ENCODE measurements around the gene PRPF19.
A peak's percentile ranks its signal among the peaks of the same experiment; 100 is the strongest.

PRPF19 gene

GRCh38 chr11:60933416-60934123 lies 27.2 kb upstream of the PRPF19 start:
- TF ChIP-seq POU2F2 (IDR thresholded peaks at IDR 0.05; ENCODE audit: low read depth, low read length), result no peak
- no peak for TF ChIP-seq SPI1 (IDR thresholded peaks at IDR 0.05; ENCODE audit: low read depth, low read length)
- TF ChIP-seq TAF1 (IDR thresholded peaks at IDR 0.05; ENCODE audit: low read depth, low read length), result no peak
- peak; percentile 39; the same call in 1 of the 2 replicates for TF ChIP-seq POLR2AphosphoS5 (IDR thresholded peaks at IDR 0.05; ENCODE audit: low read depth, low read length)
- TF ChIP-seq PAX5 (IDR thresholded peaks at IDR 0.05; ENCODE audit: insufficient read depth, low read length, severe bottlenecking), result no peak
- peak; percentile 23; the same call in 1 of the 2 replicates for TF ChIP-seq POLR2A (IDR thresholded peaks at IDR 0.05; ENCODE audit: low read depth, low read length)
- FAIRE-seq, result no peak
- no peak for DNase-seq (ENCODE audit: insufficient read length, low spot score)

- TF ChIP-seq POLR2A (IDR thresholded peaks at IDR 0.05; ENCODE audit: low read depth, low read length), result no peak; the same call in none of the 2 replicates
- peak; percentile 91 for TF ChIP-seq POU2F2 (IDR thresholded peaks at IDR 0.05; ENCODE audit: low read depth, low read length)
- no peak for TF ChIP-seq SPI1 (IDR thresholded peaks at IDR 0.05; ENCODE audit: low read depth, low read length)
- TF ChIP-seq POLR2AphosphoS5 (IDR thresholded peaks at IDR 0.05; ENCODE audit: low read depth, low read length), result no peak; the same call in 1 of the 2 replicates
- no peak for TF ChIP-seq TAF1 (IDR thresholded peaks at IDR 0.05; ENCODE audit: low read depth, low read length)
- TF ChIP-seq PAX5 (IDR thresholded peaks at IDR 0.05; ENCODE audit: insufficient read depth, low read length, severe bottlenecking), result no peak
- FAIRE-seq (peak; percentile 63), DNase-seq (ENCODE audit: insufficient read length, low spot score) (no peak)
Observed at GRCh38 chr11:60932605-60933356, 26.4 kb upstream of the PRPF19 start.

GRCh38 chr11:60931917-60932316 lies 25.5 kb upstream of the PRPF19 start:
- FAIRE-seq, result peak; percentile 66
- TF ChIP-seq POLR2AphosphoS5 (IDR thresholded peaks at IDR 0.05; ENCODE audit: low read depth, low read length) (peak; percentile 58; the same call in 1 of the 2 replicates), POLR2A (IDR thresholded peaks at IDR 0.05; ENCODE audit: low read depth, low read length) (no peak), TAF1 (IDR thresholded peaks at IDR 0.05; ENCODE audit: low read depth, low read length) (no peak), PAX5 (IDR thresholded peaks at IDR 0.05; ENCODE audit: insufficient read depth, low read length, severe bottlenecking) (no peak), POU2F2 (IDR thresholded peaks at IDR 0.05; ENCODE audit: low read depth, low read length) (no peak; the same call in 1 of the 2 replicates), SPI1 (IDR thresholded peaks at IDR 0.05; ENCODE audit: low read depth, low read length) (no peak)

GRCh38 chr11:60930394-60930793 lies 24.0 kb upstream of the PRPF19 start:
- FAIRE-seq (no peak), DNase-seq (ENCODE audit: insufficient read length, low spot score) (no peak)
- TF ChIP-seq POLR2A (IDR thresholded peaks at IDR 0.05; ENCODE audit: low read depth, low read length), result no peak; the same call in none of the 2 replicates
- peak; percentile 45; the same call in 1 of the 2 replicates for TF ChIP-seq POLR2AphosphoS5 (IDR thresholded peaks at IDR 0.05; ENCODE audit: low read depth, low read length)
- TF ChIP-seq POU2F2 (IDR thresholded peaks at IDR 0.05; ENCODE audit: low read depth, low read length), result no peak

More at GRCh38 chr11:60931917-60932316, 25.5 kb upstream of the PRPF19 start:
- no peak for DNase-seq (ENCODE audit: insufficient read length, low spot score)

GRCh38 chr11:60929764-60930163 lies 23.4 kb upstream of the PRPF19 start:
- DNase-seq (ENCODE audit: insufficient read length, low spot score) (no peak), FAIRE-seq (no peak)
- TF ChIP-seq PAX5 (IDR thresholded peaks at IDR 0.05; ENCODE audit: insufficient read depth, low read length, severe bottlenecking) (no peak), POLR2A (IDR thresholded peaks at IDR 0.05; ENCODE audit: low read depth, low read length) (no peak), TAF1 (IDR thresholded peaks at IDR 0.05; ENCODE audit: low read depth, low read length) (no peak), POLR2AphosphoS5 (IDR thresholded peaks at IDR 0.05; ENCODE audit: low read depth, low read length) (no peak), SPI1 (IDR thresholded peaks at IDR 0.05; ENCODE audit: low read depth, low read length) (no peak), POU2F2 (IDR thresholded peaks at IDR 0.05; ENCODE audit: low read depth, low read length) (no peak)

GRCh38 chr11:60928563-60929001 lies 22.2 kb upstream of the PRPF19 start:
- FAIRE-seq (no peak), DNase-seq (ENCODE audit: insufficient read length, low spot score) (no peak)
- no peak for TF ChIP-seq PAX5 (IDR thresholded peaks at IDR 0.05; ENCODE audit: insufficient read depth, low read length, severe bottlenecking)
- no peak for TF ChIP-seq TAF1 (IDR thresholded peaks at IDR 0.05; ENCODE audit: low read depth, low read length)
- TF ChIP-seq SPI1 (IDR thresholded peaks at IDR 0.05; ENCODE audit: low read depth, low read length), result no peak
- TF ChIP-seq POLR2AphosphoS5 (IDR thresholded peaks at IDR 0.05; ENCODE audit: low read depth, low read length), result no peak
- no peak for TF ChIP-seq POU2F2 (IDR thresholded peaks at IDR 0.05; ENCODE audit: low read depth, low read length)
- TF ChIP-seq POLR2A (IDR thresholded peaks at IDR 0.05; ENCODE audit: low read depth, low read length), result no peak

- no peak for FAIRE-seq
Observed at GRCh38 chr11:60927600-60927999, 21.2 kb upstream of the PRPF19 start.

GRCh38 chr11:60927061-60927592 lies 20.7 kb upstream of the PRPF19 start:
- no peak for TF ChIP-seq PAX5 (IDR thresholded peaks at IDR 0.05; ENCODE audit: insufficient read depth, low read length, severe bottlenecking)
- FAIRE-seq, result no peak
- no peak for DNase-seq (ENCODE audit: insufficient read length, low spot score)

More at GRCh38 chr11:60927600-60927999, 21.2 kb upstream of the PRPF19 start:
- DNase-seq (ENCODE audit: insufficient read length, low spot score), result no peak
- TF ChIP-seq SPI1 (IDR thresholded peaks at IDR 0.05; ENCODE audit: low read depth, low read length), result no peak
- TF ChIP-seq POU2F2 (IDR thresholded peaks at IDR 0.05; ENCODE audit: low read depth, low read length), result no peak
- TF ChIP-seq TAF1 (IDR thresholded peaks at IDR 0.05; ENCODE audit: low read depth, low read length), result no peak
- TF ChIP-seq POLR2A (IDR thresholded peaks at IDR 0.05; ENCODE audit: low read depth, low read length), result no peak
- no peak for TF ChIP-seq POLR2AphosphoS5 (IDR thresholded peaks at IDR 0.05; ENCODE audit: low read depth, low read length)
- no peak for TF ChIP-seq PAX5 (IDR thresholded peaks at IDR 0.05; ENCODE audit: insufficient read depth, low read length, severe bottlenecking)

GRCh38 chr11:60926500-60926899 lies 20.1 kb upstream of the PRPF19 start:
- TF ChIP-seq POU2F2 (IDR thresholded peaks at IDR 0.05; ENCODE audit: low read depth, low read length) (no peak), SPI1 (IDR thresholded peaks at IDR 0.05; ENCODE audit: low read depth, low read length) (no peak), POLR2AphosphoS5 (IDR thresholded peaks at IDR 0.05; ENCODE audit: low read depth, low read length) (no peak)
- DNase-seq (ENCODE audit: insufficient read length, low spot score) (no peak), FAIRE-seq (no peak)
